ENCODE results near the gene MAMLD1.

DNA sequence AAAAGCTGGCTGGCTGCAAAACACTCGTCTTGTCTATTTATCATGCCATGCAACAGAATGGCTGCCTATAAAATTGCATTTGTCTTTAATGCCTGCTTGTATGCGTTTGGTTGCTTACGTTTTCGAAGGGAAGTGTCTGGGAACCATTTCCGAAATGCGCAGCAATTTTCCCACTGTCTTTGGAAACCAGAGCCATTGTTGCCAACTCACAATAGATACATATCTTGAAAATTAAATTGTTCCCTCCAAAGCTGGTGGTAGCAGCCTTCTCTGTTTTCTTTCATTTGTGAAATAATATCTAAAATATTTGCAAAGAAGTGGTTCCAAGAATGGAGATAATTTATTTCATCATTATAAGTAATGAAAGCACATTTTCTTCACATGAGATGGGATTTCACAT is 53.4 kb downstream of the MAMLD1 start:
- TF ChIP-seq YY1 (IDR thresholded peaks at IDR 0.05; ENCODE audit: insufficient read depth, insufficient read length) = no peak
- no peak for TF ChIP-seq ZNF274 (IDR thresholded peaks at IDR 0.05; ENCODE audit: low read depth, low read length)
- no peak for TF ChIP-seq SUZ12 (IDR thresholded peaks at IDR 0.05; ENCODE audit: extremely low read depth, insufficient read depth, insufficient read length)
